ENCODE results near the gene DPP7. TPM values are rescaled to one million over a fixed set of nuclear protein-coding genes. Genes with fewer than 3 reads are reported as not detected.

DPP7 gene
- total RNA-seq, 2 experiments from 2014 or later, result 222 to 227 TPM

- CTCF ChIA-PET, result no interaction called here
- Mint-ChIP-seq H3K36me3 (ENCODE audit: low read depth) (peaks cover 8% of the 10 kb centered on the region), H3K9me3 (no peaks in the 10 kb centered on the region), H3K4me1 (ENCODE audit: low read depth) (peaks cover 10% of the 10 kb centered on the region), H3K4me3 (peak overlapping the region; percentile 56), H3K27ac (no peak overlapping the region), H3K27me3 (no peaks in the 10 kb centered on the region)
- POLR2A ChIA-PET, result interaction anchor here (0.5 to 1.6 kb wide), 4 partner anchors 13 to 216 kb away, joined by 3 to 4 read pairs (median 4); no protein-coding TSS in a partner anchor
- TF ChIP-seq CTCF (IDR thresholded peaks at IDR 0.05), result no peak
- intact Hi-C loops (cut with micrococcal nuclease), result no loop called here
- ATAC-seq (no peak), DNase-seq (no peak)
Measured at GRCh38 chr9:137116027-137116507, 1.5 kb upstream of the DPP7 start.

GRCh38 chr9:137115394-137116026 is 977 bp upstream of the DPP7 start:
- intact Hi-C loops (cut with micrococcal nuclease), result no loop called here
- H3K4me3 Mint-ChIP-seq, result peak overlapping the region; percentile 56
- H3K27me3 Mint-ChIP-seq, result no peaks in the 10 kb centered on the region
- no peak for DNase-seq
- peaks cover 12% of the 10 kb centered on the region for H3K36me3 Mint-ChIP-seq (ENCODE audit: low read depth)
- no peaks in the 10 kb centered on the region for H3K9me3 Mint-ChIP-seq
- ChIA-PET POLR2A (interaction anchor here (0.5 to 1.6 kb wide), 9 partner anchors 12 to 216 kb away, joined by 3 to 8 read pairs (median 3); partner anchors contain the start of gene RNF224), CTCF (interaction anchor here (0.6 to 2.4 kb wide), 4 partner anchors 11 to 121 kb away, joined by 3 to 14 read pairs (median 4); partner anchors contain the start of gene RNF224)
- ATAC-seq, result no peak
- no peak for TF ChIP-seq CTCF (IDR thresholded peaks at IDR 0.05)
- no peak overlapping the region for H3K27ac Mint-ChIP-seq
- peaks cover 10% of the 10 kb centered on the region for H3K4me1 Mint-ChIP-seq (ENCODE audit: low read depth)

GRCh38 chr9:137114220-137114612 is 317 bp downstream of the DPP7 start:
- Mint-ChIP-seq H3K36me3 (ENCODE audit: low read depth) (peaks cover 12% of the 10 kb centered on the region), H3K27ac (peak overlapping the region; percentile 30), H3K9me3 (no peaks in the 10 kb centered on the region), H3K27me3 (no peaks in the 10 kb centered on the region), H3K4me1 (ENCODE audit: low read depth) (peaks cover 8% of the 10 kb centered on the region), H3K4me3 (peak overlapping the region; percentile 75)
- DNase-seq (peak; percentile 23), ATAC-seq (peak; percentile 1)
- intact Hi-C loops (cut with micrococcal nuclease), result no loop called here
- TF ChIP-seq CTCF (IDR thresholded peaks at IDR 0.05), result no peak
- POLR2A ChIA-PET, result interaction anchor here (0.9 to 1.6 kb wide), 6 partner anchors 19 to 128 kb away, joined by 3 to 8 read pairs (median 3); partner anchors contain the start of genes NDOR1 and TMEM203
- CTCF ChIA-PET, result interaction anchor here (0.6 to 2.4 kb wide), 6 partner anchors 13 to 122 kb away, joined by 3 to 14 read pairs (median 3); partner anchors contain the start of gene RNF224

- H3K4me3 Mint-ChIP-seq, result peak overlapping the region; percentile 75
- CTCF ChIA-PET, result interaction anchor here (0.6 to 2.4 kb wide), 6 partner anchors 17 to 123 kb away, joined by 3 to 14 read pairs (median 3); partner anchors contain the start of gene RNF224
- H3K9me3 Mint-ChIP-seq, result no peaks in the 10 kb centered on the region
- H3K27me3 Mint-ChIP-seq, result no peaks in the 10 kb centered on the region
- H3K4me1 Mint-ChIP-seq (ENCODE audit: low read depth), result peaks cover 5% of the 10 kb centered on the region
- no peak for TF ChIP-seq CTCF (IDR thresholded peaks at IDR 0.05)
- H3K36me3 Mint-ChIP-seq (ENCODE audit: low read depth), result peaks cover 14% of the 10 kb centered on the region
- POLR2A ChIA-PET, result interaction anchor here (0.6 to 1.6 kb wide), 11 partner anchors 16 to 418 kb away, joined by 3 to 5 read pairs (median 3); partner anchors contain the start of genes NDOR1 and TMEM203
- peak overlapping the region; percentile 64 for H3K27ac Mint-ChIP-seq
- intact Hi-C loops (cut with micrococcal nuclease), result no loop called here
- ATAC-seq (peak; percentile 41), DNase-seq (peak; percentile 36)
Measured at GRCh38 chr9:137113385-137114159, 961 bp downstream of the DPP7 start.

Measured in activated CD8-positive, alpha-beta T cell treated with anti-CD3 and anti-CD28 coated beads for 36 hours (primary cell).